Mucosa of descending colon (tissue), 3 donors: ENCODE results near the gene ZNF773. TPM values are rescaled to one million over a fixed set of nuclear protein-coding genes. Genes with fewer than 3 reads are reported as not detected.

Source experiments
- ATAC-seq: fragments of 200-7000 bp; cut with Tn5 transposase; one replicate; pipeline ENCODE4 v1.9.1; 2020; ENCODE audit warnings: mild to moderate bottlenecking, moderate library complexity
- DNase-seq, 3 donors: peaks; one replicate each; pipeline ENCODE4 v3.0.0-alpha.2; 2020
- H3K36me3 ChIP-seq: fragments of 200-600 bp; one replicate; pipeline ENCODE4 v1.8.0; 2021; ENCODE audit warnings: low read depth, mild to moderate bottlenecking
- H3K4me1 ChIP-seq: fragments of 200-600 bp; one replicate; pipeline ENCODE4 v1.8.0; 2021; ENCODE audit warnings: low read depth, mild to moderate bottlenecking
- H3K4me3 ChIP-seq: fragments of 200-600 bp; one replicate; pipeline ENCODE4 v1.8.0; 2021; ENCODE audit warnings: mild to moderate bottlenecking
- H3K9me3 ChIP-seq: fragments of 200-600 bp; one replicate; pipeline ENCODE4 v1.8.0; 2021; ENCODE audit warnings: mild to moderate bottlenecking
- intact Hi-C, 2 donors: fragments of 100-400 bp; cut with DNase I in 1 of 2; cut with micrococcal nuclease in 1 of 2; formaldehyde crosslinking; loops; one replicate each; pipeline versions ENCODE4 v1.11.0 to v1.11.1; 2022; cut with DNase I, micrococcal nuclease
- total RNA-seq, 3 donors: library from RNA; stranded (reverse); fragmentation: NEBNext Ultra II Directional in 2 of 3; extraction: Animal tissue kit (Norgen Biotek cat#: 25700) in 2 of 3; gene quantifications; one replicate each; pipeline versions ENCODE4 v1.2.1 to v1.2.4, GENCODE V29; 2021 to 2023
- TF ChIP-seq, protein P1 (sequence below): fragments of 200-600 bp; IDR thresholded peaks from one replicate; pipeline ENCODE4 v1.8.0; 2022; ENCODE audit warnings: antibody characterized with exemption, mild to moderate bottlenecking
- donor health status: DM: no; HTN: no; CAD: no; lungs with moderate emphysema.
- donor health status: DM: no; HTN: no; CAD: no.
- donor health status: DM: no; HTN: yes; CAD: no.

Gene ZNF773
- total RNA-seq, 3 donors from 2014 or later: 5.7 to 6.9 (median 6.9) TPM

GRCh38 chr19:57552432-57552831 is 52.7 kb downstream of the ZNF773 start:
- Histone ChIP-seq H3K4me1 (no peaks in the 10 kb centered on the region), H3K36me3 (peaks cover 11% of the 10 kb centered on the region), H3K4me3 (no peak overlapping the region), H3K9me3 (peaks cover 86% of the 10 kb centered on the region)
- TF ChIP-seq, protein P1, sequence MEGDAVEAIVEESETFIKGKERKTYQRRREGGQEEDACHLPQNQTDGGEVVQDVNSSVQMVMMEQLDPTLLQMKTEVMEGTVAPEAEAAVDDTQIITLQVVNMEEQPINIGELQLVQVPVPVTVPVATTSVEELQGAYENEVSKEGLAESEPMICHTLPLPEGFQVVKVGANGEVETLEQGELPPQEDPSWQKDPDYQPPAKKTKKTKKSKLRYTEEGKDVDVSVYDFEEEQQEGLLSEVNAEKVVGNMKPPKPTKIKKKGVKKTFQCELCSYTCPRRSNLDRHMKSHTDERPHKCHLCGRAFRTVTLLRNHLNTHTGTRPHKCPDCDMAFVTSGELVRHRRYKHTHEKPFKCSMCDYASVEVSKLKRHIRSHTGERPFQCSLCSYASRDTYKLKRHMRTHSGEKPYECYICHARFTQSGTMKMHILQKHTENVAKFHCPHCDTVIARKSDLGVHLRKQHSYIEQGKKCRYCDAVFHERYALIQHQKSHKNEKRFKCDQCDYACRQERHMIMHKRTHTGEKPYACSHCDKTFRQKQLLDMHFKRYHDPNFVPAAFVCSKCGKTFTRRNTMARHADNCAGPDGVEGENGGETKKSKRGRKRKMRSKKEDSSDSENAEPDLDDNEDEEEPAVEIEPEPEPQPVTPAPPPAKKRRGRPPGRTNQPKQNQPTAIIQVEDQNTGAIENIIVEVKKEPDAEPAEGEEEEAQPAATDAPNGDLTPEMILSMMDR: no peak
- ATAC-seq (no peak), DNase-seq (no peak)
- intact Hi-C loops: no loop called here

- intact Hi-C loops: no loop called here
These were observed 57.9 kb downstream of the ZNF773 start for GRCh38 chr19:57557659-57558058.

More at GRCh38 chr19:57557659-57558058, 57.9 kb downstream of the ZNF773 start:
- Histone ChIP-seq H3K4me3 (no peak overlapping the region), H3K36me3 (peaks cover 8% of the 10 kb centered on the region), H3K9me3 (peaks cover 57% of the 10 kb centered on the region), H3K4me1 (no peaks in the 10 kb centered on the region)
- TF ChIP-seq, protein P1: no peak
- ATAC-seq (no peak), DNase-seq (no peak)

Other genes with a start within 250 kb of the ZNF773 start
- 10 to 100 TPM; 25.7 to 55.8 (median 42.2) TPM for gene ZNF460, start 219.5 kb upstream of the ZNF773 start, total RNA-seq
- gene ZNF543, start 179.5 kb upstream of the ZNF773 start, total RNA-seq: 1 to 10 TPM; 2.5 to 9.4 (median 3.6) TPM
- 10 to 100 TPM in 1 of 3 donors, 1 to 10 TPM in 2; 2.8 to 12.2 (median 4.2) TPM for gene ZNF304, start 148.7 kb upstream of the ZNF773 start, total RNA-seq
- gene TRAPPC2B, start 136.4 kb upstream of the ZNF773 start, total RNA-seq: 1 to 10 TPM; 3.4 to 8.3 (median 3.5) TPM
- 1 to 10 TPM in 2 of 3 donors, under 1 TPM in 1; 0.64 to 4.2 (median 1.6) TPM for gene ZNF547, start 136.4 kb upstream of the ZNF773 start, total RNA-seq
- gene ZNF548, start 110.1 kb upstream of the ZNF773 start, total RNA-seq: 10 to 100 TPM in 2 of 3 donors, 1 to 10 TPM in 1; 8.3 to 23.2 (median 10.3) TPM
- 10 to 100 TPM in 2 of 3 donors, 1 to 10 TPM in 1; 8.3 to 13.4 (median 11.0) TPM for gene ZNF17, start 88.8 kb upstream of the ZNF773 start, total RNA-seq
- 1 to 10 TPM; 4.7 to 8.7 (median 8.0) TPM for gene ZNF749, start 64.6 kb upstream of the ZNF773 start, total RNA-seq
- gene VN1R1, start 42.8 kb upstream of the ZNF773 start, total RNA-seq: 1 to 10 TPM in 1 of 3 donors, not detected in 2; 2.2 TPM
- gene ZNF772, start 22.4 kb upstream of the ZNF773 start, total RNA-seq: 1 to 10 TPM; 2.9 to 10.0 (median 5.9) TPM
- gene ZNF419, start 12.2 kb upstream of the ZNF773 start, total RNA-seq: 1 to 10 TPM; 3.9 to 8.4 (median 5.2) TPM
- gene ZNF549, start 27.4 kb downstream of the ZNF773 start, total RNA-seq: 1 to 10 TPM; 2.3 to 6.3 (median 3.7) TPM
- gene ZNF550, start 59.9 kb downstream of the ZNF773 start, total RNA-seq: 1 to 10 TPM; 3.0 to 7.0 (median 4.5) TPM
- 1 to 10 TPM; 2.0 to 5.0 (median 2.9) TPM for gene ZNF416, start 79.0 kb downstream of the ZNF773 start, total RNA-seq
- gene ZIK1, start 84.2 kb downstream of the ZNF773 start, total RNA-seq: 1 to 10 TPM; 1.2 to 6.2 (median 1.3) TPM
- gene ZNF530, start 99.9 kb downstream of the ZNF773 start, total RNA-seq: 1 to 10 TPM; 1.7 to 3.1 (median 2.3) TPM
- 10 to 100 TPM in 1 of 3 donors, 1 to 10 TPM in 2; 9.0 to 20.0 (median 9.2) TPM for gene ZNF134, start 114.3 kb downstream of the ZNF773 start, total RNA-seq
- gene ZNF211, start 133.2 kb downstream of the ZNF773 start, total RNA-seq: 10 to 100 TPM in 1 of 3 donors, 1 to 10 TPM in 2; 7.9 to 16.3 (median 9.4) TPM
- under 1 TPM in 1 of 3 donors, not detected in 2; 0.16 TPM for gene ZSCAN4, start 169.0 kb downstream of the ZNF773 start, total RNA-seq
- 1 to 10 TPM; 4.7 to 5.2 (median 4.9) TPM for gene ZNF551, start 182.0 kb downstream of the ZNF773 start, total RNA-seq
- 10 to 100 TPM in 1 of 3 donors, 1 to 10 TPM in 1, under 1 TPM in 1; 0.72 to 13.7 (median 1.5) TPM for gene ZNF154, start 209.3 kb downstream of the ZNF773 start, total RNA-seq
- gene ZNF671, start 227.7 kb downstream of the ZNF773 start, total RNA-seq: 1 to 10 TPM; 2.6 to 9.2 (median 2.9) TPM
- gene ZNF776, start 246.9 kb downstream of the ZNF773 start, total RNA-seq: 10 to 100 TPM; 10.4 to 16.5 (median 14.5) TPM